Measurements from ENCODE around the gene RGS9BP.

GRCh38 chr19:32673573-32673972, 2.1 kb upstream of the RGS9BP start:
- TF ChIP-seq POLR2A (IDR thresholded peaks at IDR 0.05), result no peak
- TF ChIP-seq, protein P1, sequence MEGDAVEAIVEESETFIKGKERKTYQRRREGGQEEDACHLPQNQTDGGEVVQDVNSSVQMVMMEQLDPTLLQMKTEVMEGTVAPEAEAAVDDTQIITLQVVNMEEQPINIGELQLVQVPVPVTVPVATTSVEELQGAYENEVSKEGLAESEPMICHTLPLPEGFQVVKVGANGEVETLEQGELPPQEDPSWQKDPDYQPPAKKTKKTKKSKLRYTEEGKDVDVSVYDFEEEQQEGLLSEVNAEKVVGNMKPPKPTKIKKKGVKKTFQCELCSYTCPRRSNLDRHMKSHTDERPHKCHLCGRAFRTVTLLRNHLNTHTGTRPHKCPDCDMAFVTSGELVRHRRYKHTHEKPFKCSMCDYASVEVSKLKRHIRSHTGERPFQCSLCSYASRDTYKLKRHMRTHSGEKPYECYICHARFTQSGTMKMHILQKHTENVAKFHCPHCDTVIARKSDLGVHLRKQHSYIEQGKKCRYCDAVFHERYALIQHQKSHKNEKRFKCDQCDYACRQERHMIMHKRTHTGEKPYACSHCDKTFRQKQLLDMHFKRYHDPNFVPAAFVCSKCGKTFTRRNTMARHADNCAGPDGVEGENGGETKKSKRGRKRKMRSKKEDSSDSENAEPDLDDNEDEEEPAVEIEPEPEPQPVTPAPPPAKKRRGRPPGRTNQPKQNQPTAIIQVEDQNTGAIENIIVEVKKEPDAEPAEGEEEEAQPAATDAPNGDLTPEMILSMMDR (IDR thresholded peaks at IDR 0.05 in 4 of 5, conservative IDR thresholded peaks at IDR 0.05 in 1 of 5), result no peak

Data from gastrocnemius medialis (tissue), 4 donors.